ENCODE data around the gene WDFY2.

GRCh38 chr13:51763486-51763885 is 179.2 kb downstream of the WDFY2 start:
- TF ChIP-seq SUZ12 (IDR thresholded peaks at IDR 0.05; ENCODE audit: extremely low read depth, insufficient read depth, insufficient read length) (no peak), YY1 (IDR thresholded peaks at IDR 0.05; ENCODE audit: insufficient read depth, insufficient read length) (no peak)
